ENCODE measurements around the gene NFIC. TPM values are rescaled to one million over a fixed set of nuclear protein-coding genes. Genes with fewer than 3 reads are reported as not detected.

The NFIC gene
- total RNA-seq, 1 donor from 2014 or later, result 142 TPM

DNA sequence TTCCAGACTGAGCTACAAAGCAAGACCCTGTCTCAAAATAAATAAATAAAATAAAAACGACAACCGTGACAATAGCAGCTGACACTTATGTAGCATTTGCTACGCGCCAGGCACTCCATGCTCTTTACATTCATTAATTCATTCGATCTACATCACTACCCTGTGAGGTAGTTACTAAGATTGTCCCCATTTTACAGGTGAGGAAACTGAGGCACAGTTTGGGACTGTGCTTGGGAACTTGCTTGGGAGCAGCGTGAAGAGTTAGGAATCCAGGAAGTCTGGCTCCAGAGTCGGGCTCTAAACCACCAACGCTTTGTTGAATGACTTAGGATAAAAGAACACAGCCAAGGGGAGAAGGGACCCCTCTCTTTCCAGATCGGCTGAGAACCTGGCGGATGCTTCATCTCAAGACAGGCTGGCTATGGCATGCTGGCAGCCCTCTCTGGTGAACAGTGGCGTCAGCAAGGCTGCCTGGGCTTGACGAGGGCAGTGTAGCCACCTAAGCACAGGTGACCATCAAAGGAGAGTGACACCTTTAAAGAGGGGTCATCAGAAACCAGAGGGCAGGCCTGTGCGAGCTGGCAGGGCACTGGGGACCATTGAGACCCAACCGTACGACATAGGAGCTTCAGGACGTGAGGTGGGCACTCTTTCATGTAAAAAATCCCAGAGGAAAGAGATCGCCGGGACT, 133.5 kb downstream of the NFIC start:
- intact Hi-C loops (cut with DNase I), result no loop called here
- TF ChIP-seq CTCF (IDR thresholded peaks at IDR 0.05) (no peak), POLR2AphosphoS5 (IDR thresholded peaks at IDR 0.05; ENCODE audit: insufficient read depth in 1 of 2, low read depth in 1 of 2) (no peak), POLR2A (IDR thresholded peaks at IDR 0.05) (no peak)
- Histone ChIP-seq H3K9me3 (no peaks in the 10 kb centered on the region), H3K27me3 (no peaks in the 10 kb centered on the region), H3K4me1 (peaks cover 16% of the 10 kb centered on the region), H3K27ac (peak overlapping the region; percentile 93), H3K4me3 (peak overlapping the region; percentile 80 to 96), H3K36me3 (peaks cover 0 to 18% of the 10 kb centered on the region in 2 donors)
- DNase-seq (ENCODE audit: extremely low spot score in 2 of 2), result no peak

DNA sequence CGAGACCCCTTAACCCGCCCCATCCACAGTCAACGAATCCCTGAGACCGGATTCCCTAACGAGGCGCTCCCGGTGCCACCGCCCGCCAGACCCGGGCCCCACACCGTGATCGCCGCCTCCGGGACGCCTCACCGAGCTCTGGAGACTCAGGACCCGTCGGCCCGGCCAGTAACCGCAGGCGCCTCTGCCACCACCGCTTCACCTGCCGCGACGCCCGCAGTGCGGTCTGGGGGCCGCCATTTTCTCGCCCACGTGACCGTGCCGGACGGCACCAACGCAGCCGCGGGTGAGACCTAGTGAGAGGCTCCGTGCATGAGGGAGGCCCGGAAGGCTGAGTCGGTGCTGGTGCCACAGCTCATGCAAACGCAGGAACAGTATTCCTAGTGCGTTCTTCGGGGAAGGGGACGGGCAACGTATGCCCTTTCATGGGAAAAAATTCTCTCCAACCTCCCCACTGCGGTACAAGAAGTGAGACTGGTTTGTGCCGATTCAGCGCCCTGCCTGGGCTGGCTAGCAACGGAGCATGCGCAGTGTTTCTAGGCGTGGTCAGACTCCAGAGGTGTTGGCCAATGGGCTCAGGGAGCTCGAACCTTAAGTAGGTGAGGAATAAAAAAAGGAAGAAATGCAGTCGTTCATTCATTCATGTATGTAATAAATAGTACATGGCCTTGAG, 134.2 kb downstream of the NFIC start, which contains the start of gene DOHH:
Gene DOHH (minus strand): TSS at position 246 of the 673 bp plus-strand sequence. CDS start 3,860 bp downstream, outside the sequence.
- intact Hi-C loops (cut with DNase I), result no loop called here
- peaks cover 22% of the 10 kb centered on the region for H3K4me1 ChIP-seq
- DNase-seq (ENCODE audit: extremely low spot score in 2 of 2), result peak in 1 of 2 donors; percentile 94
- H3K9me3 ChIP-seq, result no peaks in the 10 kb centered on the region
- TF ChIP-seq CTCF (IDR thresholded peaks at IDR 0.05), result no peak
- TF ChIP-seq POLR2AphosphoS5 (IDR thresholded peaks at IDR 0.05; ENCODE audit: insufficient read depth in 1 of 2, low read depth in 1 of 2), result peak; percentile 93 to 96
- no peak for TF ChIP-seq POLR2A (IDR thresholded peaks at IDR 0.05)
- H3K36me3 ChIP-seq, result peaks cover 0 to 12% of the 10 kb centered on the region in 2 donors
- H3K27me3 ChIP-seq, result no peaks in the 10 kb centered on the region
- peak within 1 kb of the TSS; percentile 80 to 96 for H3K4me3 ChIP-seq
- H3K27ac ChIP-seq, result peak within 1 kb of the TSS; percentile 93

DNA sequence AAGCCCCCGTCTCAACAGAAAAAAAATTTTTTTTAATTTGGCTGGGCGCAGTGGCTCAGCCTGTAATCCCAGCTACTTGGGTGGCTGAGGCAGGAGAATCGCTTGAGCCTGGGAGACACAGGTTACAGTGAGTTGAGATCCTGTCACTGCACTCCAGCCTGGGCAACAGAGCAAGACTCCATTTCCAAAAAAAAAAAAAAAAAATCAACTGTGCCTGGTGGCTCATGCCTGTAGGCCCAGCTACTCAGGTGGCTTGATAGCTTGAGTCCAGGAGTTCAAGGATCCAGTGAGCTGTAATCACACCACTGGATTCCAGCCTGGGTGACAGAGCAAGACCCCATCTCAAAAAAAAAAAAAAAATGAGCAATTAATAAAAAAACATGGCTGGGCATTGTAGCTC, 135.4 kb downstream of the NFIC start:
- Histone ChIP-seq H3K9me3 (no peaks in the 10 kb centered on the region), H3K4me3 (no peak overlapping the region), H3K36me3 (no peaks in the 10 kb centered on the region), H3K27me3 (no peaks in the 10 kb centered on the region), H3K4me1 (peaks cover 26% of the 10 kb centered on the region), H3K27ac (no peak overlapping the region)
- intact Hi-C loops (cut with DNase I), result no loop called here
- no peak for TF ChIP-seq POLR2AphosphoS5 (IDR thresholded peaks at IDR 0.05; ENCODE audit: insufficient read depth in 1 of 2, low read depth in 1 of 2)
- no peak for TF ChIP-seq CTCF (IDR thresholded peaks at IDR 0.05)
- no peak for TF ChIP-seq POLR2A (IDR thresholded peaks at IDR 0.05)
- no peak for DNase-seq (ENCODE audit: extremely low spot score in 2 of 2)

- Histone ChIP-seq H3K27ac (no peak overlapping the region), H3K27me3 (no peaks in the 10 kb centered on the region), H3K9me3 (no peaks in the 10 kb centered on the region), H3K36me3 (no peaks in the 10 kb centered on the region), H3K4me1 (peaks cover 39% of the 10 kb centered on the region), H3K4me3 (no peak overlapping the region)
- DNase-seq (ENCODE audit: extremely low spot score in 2 of 2), result no peak
- TF ChIP-seq CTCF (IDR thresholded peaks at IDR 0.05), result no peak
- TF ChIP-seq POLR2A (IDR thresholded peaks at IDR 0.05), result no peak
- no peak for TF ChIP-seq POLR2AphosphoS5 (IDR thresholded peaks at IDR 0.05; ENCODE audit: insufficient read depth in 1 of 2, low read depth in 1 of 2)
- intact Hi-C loops (cut with DNase I), result no loop called here
Observed at GRCh38 chr19:3503036-3503572, 136.7 kb downstream of the NFIC start.
